CD4-positive, alpha-beta T cell (primary cell): ENCODE results near the gene RIN3. TPM values are rescaled to one million over a fixed set of nuclear protein-coding genes. Genes with fewer than 3 reads are reported as not detected.

Experiments used
- ATAC-seq: fragments of 200-7000 bp; cut with Tn5 transposase; one replicate; pipeline ENCODE4 v1.10.0; 2022; ENCODE audit warnings: mild to moderate bottlenecking; ENCODE audit not compliant: poor library complexity
- CTCF ChIA-PET: fragments of 350-600 bp; sonication (Branson Sonifier 250); formaldehyde crosslinking; loops from one replicate; lab custom pipeline; 2021; ENCODE audit warnings: antibody characterized with exemption, inconsistent platforms; lab: Charles Lee
- POLR2A ChIA-PET: fragments of 350-600 bp; sonication (Branson Sonifier 250); formaldehyde crosslinking; loops from one replicate; lab custom pipeline; 2021; ENCODE audit warnings: antibody characterized with exemption, inconsistent platforms; lab: Charles Lee
- DNase-seq, 14 experiments: peaks; one replicate each; pipeline ENCODE4 v3.0.0-alpha.2; 2013 to 2020; ENCODE audit warnings: mixed read lengths in 2 of 14
- H3K27ac ChIP-seq, 2 donors: one replicate each; pipeline versions ENCODE4 v1.5.1 to v1.7.0; 2013; ENCODE audit warnings: low read length in 2 of 2, low read depth in 1 of 2, mild to moderate bottlenecking in 1 of 2
- H3K27me3 ChIP-seq, 2 experiments: 1 replicate in 1 of 2; 2 replicates in 1 of 2; pipeline versions ENCODE4 v1.6.1 to v1.7.0; 2013; ENCODE audit warnings: low read length in 2 of 2, control low read depth in 1 of 2, mild to moderate bottlenecking in 1 of 2, moderate library complexity in 1 of 2; ENCODE audit not compliant: insufficient read depth in 2 of 2, control insufficient read depth in 1 of 2
- H3K36me3 ChIP-seq: one replicate; pipeline ENCODE4 v1.6.1; 2013; ENCODE audit warnings: low read length, control low read depth; ENCODE audit not compliant: insufficient read depth
- H3K4me1 ChIP-seq: one replicate; pipeline ENCODE4 v1.6.1; 2013; ENCODE audit warnings: low read length, control low read depth; ENCODE audit not compliant: insufficient read depth
- H3K4me3 ChIP-seq: one replicate; pipeline ENCODE4 v1.5.1; 2013; ENCODE audit warnings: mild to moderate bottlenecking, low read length, moderate library complexity
- H3K9me3 ChIP-seq, 2 experiments: 1 replicate in 1 of 2; 2 replicates in 1 of 2; pipeline versions ENCODE4 v1.6.1 to v1.7.0; 2013; ENCODE audit warnings: low read length in 2 of 2, mild to moderate bottlenecking in 2 of 2, control low read depth in 1 of 2, moderate library complexity in 1 of 2; ENCODE audit not compliant: control insufficient read depth in 1 of 2, insufficient read depth in 1 of 2
- H3K27ac Mint-ChIP-seq: one replicate; pipeline ENCODE4 v1.8.0; 2020; ENCODE audit warnings: mixed read lengths
- H3K27me3 Mint-ChIP-seq: one replicate; pipeline ENCODE4 v1.8.0; 2021; ENCODE audit warnings: mixed read lengths
- H3K36me3 Mint-ChIP-seq: one replicate; pipeline ENCODE4 v1.8.0; 2021; ENCODE audit warnings: low read depth, mixed read lengths
- H3K4me1 Mint-ChIP-seq: one replicate; pipeline ENCODE4 v1.8.0; 2021; ENCODE audit warnings: low read depth, mixed read lengths
- H3K4me3 Mint-ChIP-seq: one replicate; pipeline ENCODE4 v1.8.0; 2020; ENCODE audit warnings: mild to moderate bottlenecking, mixed read lengths
- H3K9me3 Mint-ChIP-seq: one replicate; pipeline ENCODE4 v1.8.0; 2020; ENCODE audit warnings: mixed read lengths
- intact Hi-C, 2 experiments: fragments of 100-400 bp; cut with DNase I in 1 of 2; cut with micrococcal nuclease in 1 of 2; formaldehyde crosslinking; loops; one replicate each; pipeline versions ENCODE4 v1.15.1 to v1.9.0; 2023 to 2025; cut with DNase I, micrococcal nuclease
- total RNA-seq, 174 experiments: library from RNA in 2 of 174; stranded (reverse) in 2 of 174; gene quantifications; one replicate each; pipeline ENCODE4 v1.2.3 and lab custom pipeline; 2021 to 2026
- TF ChIP-seq, protein P1 (sequence below): fragments of 200-600 bp; IDR thresholded peaks from one replicate; pipeline ENCODE4 v1.8.0; 2022; ENCODE audit warnings: antibody characterized with exemption, mild to moderate bottlenecking

Gene RIN3
- total RNA-seq, 2 experiments from 2014 or later = 67.9 to 72.2 TPM

DNA sequence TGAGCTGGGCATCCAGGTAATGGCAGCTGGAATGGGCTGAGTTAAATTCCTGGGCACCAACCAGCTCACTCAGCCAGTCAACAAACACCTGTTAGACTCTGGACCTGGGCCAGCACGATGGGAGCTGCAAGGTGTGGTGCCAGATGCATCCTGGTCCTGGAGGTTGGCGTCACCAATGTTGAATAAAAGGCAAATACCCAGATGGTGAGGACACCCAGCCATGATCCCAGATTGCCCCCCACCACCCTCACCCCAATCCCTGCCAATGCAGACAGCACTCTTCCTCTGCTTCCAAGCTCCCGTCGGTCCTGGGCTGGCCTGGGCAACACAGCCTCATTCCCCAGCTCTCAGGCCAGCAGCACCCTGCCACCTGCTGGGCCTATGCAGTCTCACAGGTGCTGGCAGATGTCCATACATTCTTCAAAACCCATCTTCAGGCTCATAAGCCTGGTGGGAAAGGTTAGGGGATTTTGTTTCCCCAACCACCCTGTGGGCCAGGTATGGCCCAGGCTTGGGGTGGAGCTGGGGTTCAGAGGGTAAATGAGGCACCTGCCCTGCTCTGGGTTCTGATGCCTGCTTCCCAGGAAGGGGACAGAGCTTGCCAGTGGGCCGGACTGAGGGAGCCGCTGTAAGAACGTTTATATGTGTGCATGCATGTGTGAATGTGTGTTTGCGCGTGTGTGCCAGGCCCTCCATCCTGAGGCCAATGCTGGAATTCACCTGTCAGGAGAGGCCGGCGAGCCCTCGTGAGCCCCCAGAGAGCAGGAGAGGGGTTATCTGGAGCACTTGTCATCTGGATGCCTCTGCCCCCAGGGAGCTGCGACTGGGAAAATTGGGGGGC is 176.8 kb downstream of the RIN3 start:
- no peak overlapping the region for H3K4me3 ChIP-seq
- no peak for ATAC-seq
- intact Hi-C loops = no loop called here
- Mint-ChIP-seq H3K4me3 (no peak overlapping the region), H3K9me3 (no peaks in the 10 kb centered on the region), H3K27ac (no peak overlapping the region), H3K4me1 (peaks cover 33% of the 10 kb centered on the region), H3K36me3 (peaks cover 41% of the 10 kb centered on the region), H3K27me3 (no peaks in the 10 kb centered on the region)
- peak in 1 of 14 experiments; percentile 31 for DNase-seq
- peaks cover 41% of the 10 kb centered on the region for H3K36me3 ChIP-seq
- TF ChIP-seq, protein P1, sequence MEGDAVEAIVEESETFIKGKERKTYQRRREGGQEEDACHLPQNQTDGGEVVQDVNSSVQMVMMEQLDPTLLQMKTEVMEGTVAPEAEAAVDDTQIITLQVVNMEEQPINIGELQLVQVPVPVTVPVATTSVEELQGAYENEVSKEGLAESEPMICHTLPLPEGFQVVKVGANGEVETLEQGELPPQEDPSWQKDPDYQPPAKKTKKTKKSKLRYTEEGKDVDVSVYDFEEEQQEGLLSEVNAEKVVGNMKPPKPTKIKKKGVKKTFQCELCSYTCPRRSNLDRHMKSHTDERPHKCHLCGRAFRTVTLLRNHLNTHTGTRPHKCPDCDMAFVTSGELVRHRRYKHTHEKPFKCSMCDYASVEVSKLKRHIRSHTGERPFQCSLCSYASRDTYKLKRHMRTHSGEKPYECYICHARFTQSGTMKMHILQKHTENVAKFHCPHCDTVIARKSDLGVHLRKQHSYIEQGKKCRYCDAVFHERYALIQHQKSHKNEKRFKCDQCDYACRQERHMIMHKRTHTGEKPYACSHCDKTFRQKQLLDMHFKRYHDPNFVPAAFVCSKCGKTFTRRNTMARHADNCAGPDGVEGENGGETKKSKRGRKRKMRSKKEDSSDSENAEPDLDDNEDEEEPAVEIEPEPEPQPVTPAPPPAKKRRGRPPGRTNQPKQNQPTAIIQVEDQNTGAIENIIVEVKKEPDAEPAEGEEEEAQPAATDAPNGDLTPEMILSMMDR = no peak
- H3K27ac ChIP-seq = no peak overlapping the region
- H3K4me1 ChIP-seq = peaks cover 39% of the 10 kb centered on the region
- ChIA-PET POLR2A (interaction anchor here (1.4 to 2.6 kb wide), 2 partner anchors 75 to 569 kb away, joined by 3 to 7 read pairs; partner anchors contain the start of genes CPSF2 and NDUFB1), CTCF (interaction anchor here (1.0 to 1.5 kb wide), 2 partner anchors 11 to 22 kb away, joined by 3 read pairs; no protein-coding TSS in a partner anchor)
- no peaks in the 10 kb centered on the region for H3K27me3 ChIP-seq
- no peaks in the 10 kb centered on the region for H3K9me3 ChIP-seq

DNA sequence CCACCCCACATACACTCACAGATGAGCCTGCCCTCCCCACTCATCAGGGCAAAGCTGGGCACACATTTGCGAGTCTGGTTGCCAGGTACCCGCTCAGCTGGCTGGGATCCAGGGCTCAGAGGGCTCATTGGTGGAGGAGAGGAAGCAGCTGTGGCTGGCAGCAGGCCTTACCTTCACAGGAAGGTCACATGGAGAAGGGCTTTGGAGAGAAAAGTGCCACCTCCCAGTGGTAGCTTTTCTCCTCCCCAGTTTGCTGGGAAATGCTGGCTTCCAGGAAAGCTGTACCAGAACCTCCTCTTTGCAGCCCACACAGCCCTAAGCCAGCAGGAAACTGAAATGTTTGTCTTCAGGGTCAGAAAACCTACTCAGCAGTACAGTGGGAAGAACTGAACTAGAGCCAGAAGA is 179.2 kb downstream of the RIN3 start:
- Mint-ChIP-seq H3K4me1 (peaks cover 27% of the 10 kb centered on the region), H3K9me3 (no peaks in the 10 kb centered on the region), H3K36me3 (peaks cover 25% of the 10 kb centered on the region), H3K4me3 (no peak overlapping the region), H3K27ac (peak overlapping the region; percentile 50), H3K27me3 (no peaks in the 10 kb centered on the region)
- Histone ChIP-seq H3K4me3 (no peak overlapping the region), H3K27me3 (no peaks in the 10 kb centered on the region), H3K36me3 (peaks cover 22% of the 10 kb centered on the region), H3K4me1 (peaks cover 30% of the 10 kb centered on the region), H3K27ac (peak overlapping the region in 1 of 2 donors; percentile 45), H3K9me3 (no peaks in the 10 kb centered on the region)
- intact Hi-C loops = no loop called here
- peak; percentile 18 to 68 (median 48) for DNase-seq
- ChIA-PET POLR2A (interaction anchor here (0.6 to 1.1 kb wide), 3 partner anchors 32 to 42 kb away, joined by 3 to 7 read pairs (median 5); no protein-coding TSS in a partner anchor), CTCF (no interaction called here)
- peak; percentile 69 for ATAC-seq
- TF ChIP-seq, protein P1 = no peak

DNA sequence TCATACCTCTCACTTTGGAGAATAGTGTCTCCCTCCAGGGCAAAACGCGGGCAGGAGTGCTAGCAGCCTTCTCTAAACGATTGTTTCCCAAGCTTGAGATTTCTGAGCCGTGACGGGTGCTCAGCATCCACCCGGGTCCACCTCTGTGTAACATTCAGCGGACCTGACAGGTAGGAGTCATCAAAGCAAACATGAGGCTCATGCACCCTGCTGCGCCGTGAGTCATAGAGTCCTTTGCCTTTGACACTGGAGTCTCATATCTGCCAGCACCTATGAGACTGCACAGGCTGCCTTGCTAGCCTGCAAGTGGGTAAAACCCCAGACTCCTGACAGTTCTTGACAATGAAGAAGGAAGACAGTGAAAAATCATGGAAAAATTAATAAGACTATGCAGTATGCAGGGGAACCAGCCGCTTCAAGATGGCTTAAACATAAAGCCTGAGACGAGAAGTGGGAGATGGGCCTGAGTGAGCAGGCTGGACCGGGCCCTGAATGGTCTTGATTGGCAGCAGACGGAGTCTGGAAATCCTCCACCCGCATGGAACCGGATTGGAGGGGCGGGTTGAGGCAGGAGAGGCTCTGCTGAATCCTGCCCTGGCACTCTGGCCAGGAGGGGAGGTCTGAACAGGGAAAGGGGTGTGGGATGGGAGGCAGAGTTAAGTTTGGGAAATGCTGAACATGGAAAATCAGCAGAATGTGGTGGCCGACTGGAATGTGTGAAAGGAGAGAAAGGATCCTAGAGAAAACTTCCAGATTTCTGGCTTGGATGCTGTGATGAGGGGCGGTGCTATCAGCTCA is 180.6 kb downstream of the RIN3 start:
- Mint-ChIP-seq H3K4me1 (peaks cover 30% of the 10 kb centered on the region), H3K27ac (peak overlapping the region; percentile 50), H3K4me3 (no peak overlapping the region), H3K9me3 (no peaks in the 10 kb centered on the region), H3K36me3 (peaks cover 14% of the 10 kb centered on the region), H3K27me3 (no peaks in the 10 kb centered on the region)
- Histone ChIP-seq H3K4me3 (no peak overlapping the region), H3K4me1 (peaks cover 30% of the 10 kb centered on the region), H3K27ac (no peak overlapping the region), H3K36me3 (peaks cover 13% of the 10 kb centered on the region), H3K27me3 (no peaks in the 10 kb centered on the region), H3K9me3 (no peaks in the 10 kb centered on the region)
- CTCF ChIA-PET = interaction anchor here (0.6 to 1.7 kb wide), 2 partner anchors 90 to 168 kb away, joined by 3 to 4 read pairs; no protein-coding TSS in a partner anchor
- intact Hi-C loops = no loop called here
- peak in 1 of 14 experiments; percentile 48 for DNase-seq
- POLR2A ChIA-PET = interaction anchor here (1.0 kb wide), 1 partner anchor 54 kb away, joined by 5 read pairs; the partner anchor contains the start of gene LGMN
- TF ChIP-seq, protein P1 = no peak
- ATAC-seq = no peak
